GM13976 (cell line): ENCODE data around the gene TSPAN31.

Experiments used
- DNase-seq: peaks from one replicate; pipeline ENCODE4 v3.0.0; 2012; ENCODE audit warnings: low spot score
- in situ Hi-C: fragments of 300-500 bp; cut with MboI; formaldehyde crosslinking; loops from one replicate; pipeline ENCODE4 v1.12.0; 2022; ENCODE audit warnings: low sequenced_read_pairs, mixed read lengths, inconsistent platforms; ENCODE audit not compliant: unreplicated experiment
- TF ChIP-seq, protein P1 (sequence below): IDR thresholded peaks from 2 replicates; pipeline ENCODE4 v1.5.1; 2012; ENCODE audit warnings: borderline replicate concordance, mild to moderate bottlenecking; ENCODE audit not compliant: insufficient read depth; ENCODE audit errors: extremely low read depth, missing control alignments, control extremely low read depth

The TSPAN31 gene

DNA sequence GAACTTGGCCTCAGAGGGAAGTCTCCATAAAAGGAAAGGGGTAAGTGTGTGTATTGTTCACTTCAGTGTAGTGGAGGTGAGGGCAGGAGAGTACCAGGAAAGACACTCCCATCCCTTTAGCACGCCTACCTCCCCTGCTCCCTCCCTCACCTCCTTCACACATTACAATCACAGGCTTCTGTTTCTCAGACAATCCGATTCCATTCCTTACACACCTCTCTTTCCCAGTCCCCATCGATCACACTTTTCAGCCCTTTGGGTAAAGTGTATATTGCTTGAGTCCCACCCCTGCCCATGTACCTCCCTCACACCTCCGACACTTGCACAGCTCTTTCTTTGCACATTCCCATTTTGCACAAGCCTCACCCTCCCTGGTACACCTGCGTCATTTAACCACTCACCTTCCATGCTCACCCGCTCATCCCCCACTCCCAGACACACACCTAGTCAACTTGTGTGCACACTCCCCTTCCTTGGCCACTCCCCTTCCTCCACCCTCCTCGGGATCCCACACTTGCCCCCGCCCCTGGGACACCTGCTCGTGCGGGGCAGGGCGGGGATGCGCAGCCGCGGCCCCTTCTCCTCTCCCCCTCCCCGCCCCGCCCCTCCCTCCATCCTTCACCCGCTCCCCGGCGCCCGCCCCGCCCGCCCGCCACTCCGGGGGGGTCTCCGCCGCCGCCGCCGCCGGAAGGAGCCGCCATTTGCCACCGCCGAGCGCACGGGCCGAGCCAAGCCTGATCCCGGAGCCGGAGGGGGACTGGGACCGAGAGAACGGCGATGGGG lies 9.8 kb downstream of the TSPAN31 start, which contains the start of gene MARCHF9:
MARCHF9 (plus strand) TSS at position 693 of the 783 bp plus-strand sequence. CDS start 426 bp downstream, outside the sequence.
- in situ Hi-C loops = no loop called here
- TF ChIP-seq, protein P1, sequence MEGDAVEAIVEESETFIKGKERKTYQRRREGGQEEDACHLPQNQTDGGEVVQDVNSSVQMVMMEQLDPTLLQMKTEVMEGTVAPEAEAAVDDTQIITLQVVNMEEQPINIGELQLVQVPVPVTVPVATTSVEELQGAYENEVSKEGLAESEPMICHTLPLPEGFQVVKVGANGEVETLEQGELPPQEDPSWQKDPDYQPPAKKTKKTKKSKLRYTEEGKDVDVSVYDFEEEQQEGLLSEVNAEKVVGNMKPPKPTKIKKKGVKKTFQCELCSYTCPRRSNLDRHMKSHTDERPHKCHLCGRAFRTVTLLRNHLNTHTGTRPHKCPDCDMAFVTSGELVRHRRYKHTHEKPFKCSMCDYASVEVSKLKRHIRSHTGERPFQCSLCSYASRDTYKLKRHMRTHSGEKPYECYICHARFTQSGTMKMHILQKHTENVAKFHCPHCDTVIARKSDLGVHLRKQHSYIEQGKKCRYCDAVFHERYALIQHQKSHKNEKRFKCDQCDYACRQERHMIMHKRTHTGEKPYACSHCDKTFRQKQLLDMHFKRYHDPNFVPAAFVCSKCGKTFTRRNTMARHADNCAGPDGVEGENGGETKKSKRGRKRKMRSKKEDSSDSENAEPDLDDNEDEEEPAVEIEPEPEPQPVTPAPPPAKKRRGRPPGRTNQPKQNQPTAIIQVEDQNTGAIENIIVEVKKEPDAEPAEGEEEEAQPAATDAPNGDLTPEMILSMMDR = no peak
- DNase-seq = peak; percentile 88

DNA sequence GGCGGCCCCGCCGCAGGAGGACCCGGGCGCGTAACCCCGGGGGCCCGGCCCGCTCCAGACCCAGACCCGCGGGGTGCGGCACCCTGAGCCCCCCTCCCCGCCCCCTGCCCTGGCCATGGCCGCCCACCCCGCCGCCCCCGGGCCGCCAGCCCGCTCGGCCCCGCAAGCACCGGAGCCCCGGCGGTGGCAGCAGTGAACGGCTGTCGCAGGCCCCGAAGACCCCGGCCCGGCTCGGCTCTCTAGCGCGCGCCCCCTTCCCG lies 10.3 kb downstream of the TSPAN31 start:
- DNase-seq = no peak
- in situ Hi-C loops = no loop called here
- TF ChIP-seq, protein P1 = no peak

DNA sequence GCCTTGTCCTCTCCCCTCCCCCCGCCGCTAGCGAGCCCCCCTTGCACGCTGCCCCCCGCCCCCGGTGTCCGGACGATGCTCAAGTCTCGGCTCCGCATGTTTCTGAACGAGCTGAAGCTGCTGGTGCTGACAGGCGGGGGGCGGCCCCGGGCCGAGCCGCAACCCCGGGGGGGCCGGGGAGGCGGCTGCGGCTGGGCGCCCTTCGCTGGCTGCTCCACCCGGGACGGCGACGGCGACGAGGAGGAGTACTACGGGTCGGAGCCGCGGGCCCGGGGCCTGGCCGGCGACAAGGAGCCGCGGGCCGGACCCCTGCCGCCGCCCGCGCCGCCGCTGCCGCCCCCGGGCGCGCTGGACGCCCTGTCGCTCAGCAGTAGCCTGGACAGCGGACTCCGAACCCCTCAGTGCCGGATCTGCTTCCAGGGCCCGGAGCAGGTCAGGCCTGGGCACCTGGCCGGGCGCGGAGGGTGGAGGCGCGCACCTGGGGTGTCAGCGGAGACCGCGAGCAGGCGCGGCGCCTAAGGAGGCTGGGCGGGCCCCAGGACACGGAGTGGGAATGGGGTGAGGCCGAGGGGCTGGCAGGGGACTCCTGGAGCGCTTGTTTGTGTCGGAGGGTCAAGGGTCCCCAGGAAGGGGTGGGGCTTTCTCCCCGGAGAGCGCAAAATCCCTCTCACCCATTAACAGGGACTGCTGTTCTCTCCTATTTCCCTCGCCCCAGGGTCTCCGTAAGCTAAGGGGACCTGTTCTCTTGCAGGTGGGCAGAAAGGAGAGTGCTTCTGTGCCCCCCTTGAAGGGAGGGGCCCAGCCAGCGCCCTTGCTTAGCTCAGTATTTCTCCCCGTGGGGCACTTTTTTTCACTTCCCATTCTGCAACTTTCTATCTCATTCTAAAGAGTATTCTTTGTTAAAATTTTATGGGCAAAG lies 10.9 kb downstream of the TSPAN31 start:
- peak; percentile 61 for DNase-seq
- in situ Hi-C loops = no loop called here
- TF ChIP-seq, protein P1 = no peak

DNA sequence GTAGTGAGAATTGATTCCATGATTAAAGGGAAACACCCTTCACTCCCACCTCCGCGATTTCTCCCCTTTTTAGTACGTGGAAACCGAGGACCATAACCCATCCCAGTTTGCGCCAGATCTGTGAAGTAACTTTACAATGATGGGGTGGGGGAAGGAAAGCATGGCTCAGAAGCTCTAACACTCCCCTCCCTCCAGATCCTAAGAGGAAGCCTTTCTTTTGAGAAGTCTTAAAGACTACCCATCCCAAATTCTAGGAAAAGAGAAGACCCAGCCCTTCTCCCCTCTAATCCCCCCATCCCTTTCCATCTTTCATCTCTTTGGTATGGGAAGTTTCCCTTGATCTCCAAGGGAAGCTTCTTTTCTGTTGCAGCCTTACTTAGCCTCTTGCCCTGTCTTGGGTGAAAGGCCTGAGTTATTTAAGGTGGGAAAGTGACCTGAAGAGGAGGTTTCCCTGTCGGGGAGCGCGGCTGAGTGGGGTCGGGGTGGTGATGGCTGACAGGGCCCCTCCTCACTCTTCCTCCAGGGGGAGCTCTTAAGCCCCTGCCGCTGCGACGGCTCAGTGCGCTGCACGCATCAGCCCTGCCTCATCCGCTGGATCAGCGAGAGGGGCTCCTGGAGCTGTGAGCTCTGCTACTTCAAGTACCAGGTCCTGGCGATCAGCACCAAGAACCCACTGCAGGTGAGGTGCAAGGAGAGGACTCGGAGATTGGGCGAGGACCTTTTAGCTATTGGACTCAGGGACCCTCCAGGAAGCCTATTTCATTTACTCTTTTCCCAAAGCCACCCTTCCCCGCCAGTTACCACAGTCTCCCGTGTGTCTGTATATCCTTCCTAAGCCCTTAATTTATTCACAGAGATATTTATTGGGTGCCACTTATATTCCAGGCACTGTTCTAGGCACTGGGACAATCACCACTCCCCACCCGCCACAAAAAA lies 11.8 kb downstream of the TSPAN31 start:
- in situ Hi-C loops = no loop called here
- DNase-seq = peak; percentile 84
- TF ChIP-seq, protein P1 = peak; percentile 93

DNA sequence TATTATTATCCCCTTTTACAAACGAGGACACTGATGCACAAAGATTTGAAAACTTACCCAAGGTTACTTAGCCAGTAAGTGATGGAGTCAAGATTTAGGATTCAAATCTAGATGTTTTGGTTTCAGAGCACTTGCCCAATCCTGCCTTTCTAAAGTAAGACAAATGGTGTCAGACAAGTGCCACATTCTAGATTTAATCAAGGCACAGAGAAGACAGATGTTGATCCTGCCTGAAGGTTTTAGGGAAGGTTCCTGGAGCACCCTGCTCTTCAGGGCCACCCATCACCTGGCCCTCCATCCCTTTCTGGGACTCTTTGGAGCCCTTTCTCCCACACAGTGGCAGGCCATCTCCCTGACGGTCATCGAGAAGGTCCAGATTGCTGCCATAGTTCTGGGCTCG lies 12.9 kb downstream of the TSPAN31 start:
- TF ChIP-seq, protein P1 = no peak
- in situ Hi-C loops = no loop called here
- no peak for DNase-seq

DNA sequence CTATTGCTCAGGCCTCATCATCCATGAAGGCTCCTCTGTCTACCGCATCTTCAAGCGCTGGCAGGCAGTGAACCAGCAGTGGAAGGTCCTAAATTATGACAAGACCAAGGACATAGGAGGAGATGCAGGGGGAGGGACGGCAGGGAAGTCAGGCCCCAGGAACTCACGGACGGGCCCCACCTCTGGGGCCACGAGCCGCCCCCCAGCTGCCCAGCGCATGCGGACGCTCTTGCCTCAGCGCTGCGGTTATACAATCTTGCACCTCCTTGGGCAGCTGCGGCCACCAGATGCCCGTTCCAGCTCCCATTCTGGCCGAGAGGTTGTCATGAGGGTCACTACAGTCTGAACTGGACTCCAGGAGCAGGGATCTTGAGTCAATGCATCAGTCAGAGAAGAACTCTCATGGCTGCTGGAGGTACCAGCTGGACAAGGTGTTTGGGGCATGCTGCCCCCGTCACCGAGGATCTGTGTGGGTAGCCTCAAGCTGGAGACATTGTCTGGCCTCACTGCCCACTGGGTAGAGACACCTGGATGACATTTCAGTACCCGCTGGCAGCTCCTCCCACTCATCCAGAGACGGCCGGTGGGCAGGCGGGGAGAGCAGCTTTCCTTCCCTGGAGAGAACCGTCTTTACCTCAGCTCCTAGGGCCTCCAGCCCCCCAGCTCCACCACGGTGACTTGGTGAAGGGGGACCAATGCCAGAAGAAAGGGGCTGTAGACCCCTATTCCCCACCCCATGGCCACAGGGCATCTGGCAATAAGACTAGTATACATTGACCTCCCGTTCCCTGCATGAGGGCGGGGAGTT lies 13.9 kb downstream of the TSPAN31 start:
- in situ Hi-C loops = no loop called here
- DNase-seq = no peak
- TF ChIP-seq, protein P1 = no peak
